ENCODE results near the gene ZDHHC8. TPM values are rescaled to one million over a fixed set of nuclear protein-coding genes. Genes with fewer than 3 reads are reported as not detected.

ZDHHC8 gene
- total and polyA plus RNA-seq, 5 donors, result 34.2 to 64.7 (median 54.9) TPM

DNA sequence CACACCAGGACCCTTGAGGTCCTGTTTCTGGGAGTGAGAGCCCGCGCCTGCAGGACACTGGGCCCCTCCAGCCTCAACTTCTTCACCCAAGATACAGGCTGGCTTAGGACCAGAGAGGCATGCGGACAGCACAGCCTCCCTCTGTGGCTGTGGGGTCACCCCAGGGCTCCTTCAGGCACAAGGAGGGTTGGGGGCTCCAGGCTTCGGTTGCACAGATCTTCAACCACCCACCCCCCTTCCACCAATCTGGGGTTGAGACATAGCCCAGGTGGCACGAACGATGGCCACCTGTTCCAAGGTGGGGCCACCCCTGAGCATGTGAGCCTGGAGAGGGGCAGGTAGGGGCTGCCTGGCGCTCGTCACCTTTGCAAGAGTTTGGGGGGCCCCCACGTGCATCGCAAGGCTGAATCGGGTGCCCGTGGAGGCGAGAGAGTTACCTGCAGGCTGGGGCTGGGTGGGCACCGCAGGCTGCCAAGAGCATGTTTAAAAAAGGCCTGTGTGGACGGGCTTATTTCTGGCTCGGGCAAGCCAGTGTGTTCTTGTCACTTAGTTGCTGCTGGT lies 1.2 kb downstream of the ZDHHC8 start:
- WGBS, result 50% methylated on average over 16 of the region's 16 CpGs
- H3K4me3 ChIP-seq (ENCODE audit: low read length), result peak overlapping the region; percentile 89
- DNase-seq (peak in 1 of 3 donors; percentile 67), ATAC-seq (no peak)
- H3K4me1 ChIP-seq (ENCODE audit: control insufficient read depth, insufficient read depth, low read length), result peaks cover 20% of the 10 kb centered on the region
- intact Hi-C loops (cut with DNase I), result no loop called here
- no peak overlapping the region for H3K27ac ChIP-seq (ENCODE audit: low read length)
- H3K9me3 ChIP-seq (ENCODE audit: control insufficient read depth, low read length), result no peaks in the 10 kb centered on the region
- no peaks in the 10 kb centered on the region for H3K27me3 ChIP-seq (ENCODE audit: control insufficient read depth, insufficient read depth)

DNA sequence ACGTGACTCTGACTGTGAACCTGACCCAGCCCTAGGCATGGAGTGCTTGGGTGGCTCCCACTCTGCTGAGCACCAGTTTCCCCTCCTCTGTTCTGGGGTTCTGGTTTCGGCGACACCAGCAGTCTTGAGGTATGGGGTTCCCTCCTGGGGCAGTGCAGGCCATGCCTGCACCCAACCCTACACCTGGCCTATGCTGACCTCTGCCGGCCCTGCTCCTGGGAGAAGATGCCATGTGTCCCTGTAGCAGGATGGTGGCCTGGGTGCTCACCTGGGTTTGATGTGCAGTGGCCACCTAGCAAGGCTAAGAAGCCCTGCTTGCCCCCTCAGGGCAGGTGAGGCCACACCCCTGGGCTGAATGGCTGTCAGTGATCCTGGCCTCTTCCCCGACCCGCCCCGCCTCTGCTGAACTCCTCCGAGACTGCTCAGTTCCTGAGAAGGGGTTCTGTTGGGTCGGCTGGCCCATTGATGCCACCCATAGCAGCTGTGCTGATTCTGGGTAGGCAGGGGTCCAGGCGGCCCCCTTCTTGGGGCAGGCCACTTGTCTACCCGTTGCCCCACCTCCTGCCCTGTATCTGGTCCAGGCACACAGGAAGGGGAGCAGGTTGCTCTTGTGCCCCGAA lies 2.4 kb downstream of the ZDHHC8 start:
- intact Hi-C loops (cut with DNase I), result no loop called here
- no peak overlapping the region for H3K4me3 ChIP-seq (ENCODE audit: low read length)
- no peak for ATAC-seq
- H3K27me3 ChIP-seq (ENCODE audit: control insufficient read depth, insufficient read depth), result no peaks in the 10 kb centered on the region
- peaks cover 20% of the 10 kb centered on the region for H3K4me1 ChIP-seq (ENCODE audit: control insufficient read depth, insufficient read depth, low read length)
- DNase-seq, result peak in 1 of 3 donors; percentile 63
- no peaks in the 10 kb centered on the region for H3K9me3 ChIP-seq (ENCODE audit: control insufficient read depth, low read length)
- no peak overlapping the region for H3K27ac ChIP-seq (ENCODE audit: low read length)
- WGBS, result 72% methylated on average over 12 of the region's 12 CpGs

DNA sequence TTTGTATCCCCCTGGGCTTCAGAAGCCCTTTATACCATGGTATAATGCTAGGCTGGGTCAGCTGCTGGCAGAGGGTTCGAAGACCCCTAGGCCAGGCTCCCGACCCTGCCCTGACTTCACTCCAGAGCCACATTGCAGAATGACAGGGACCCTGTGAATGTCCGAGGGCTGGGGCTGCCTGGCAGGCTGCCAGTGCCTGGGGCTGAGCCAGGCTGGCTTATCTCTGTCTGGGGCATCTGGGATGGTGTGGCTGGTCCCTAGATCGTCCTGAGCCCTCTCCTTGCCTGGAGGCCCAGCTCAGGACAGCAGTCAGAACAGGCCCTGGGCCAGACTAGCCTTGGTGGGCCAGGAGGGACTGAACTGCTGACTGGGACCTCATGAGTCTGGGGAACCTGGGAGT lies 3.7 kb downstream of the ZDHHC8 start:
- intact Hi-C loops (cut with DNase I), result no loop called here
- DNase-seq, result no peak
- WGBS, result 44% methylated on average over 4 of the region's 4 CpGs
- H3K4me3 ChIP-seq (ENCODE audit: low read length), result no peak overlapping the region
- H3K27ac ChIP-seq (ENCODE audit: low read length), result no peak overlapping the region
- H3K9me3 ChIP-seq (ENCODE audit: control insufficient read depth, low read length), result no peaks in the 10 kb centered on the region
- no peak for ATAC-seq
- H3K4me1 ChIP-seq (ENCODE audit: control insufficient read depth, insufficient read depth, low read length), result peaks cover 19% of the 10 kb centered on the region
- no peaks in the 10 kb centered on the region for H3K27me3 ChIP-seq (ENCODE audit: control insufficient read depth, insufficient read depth)

DNA sequence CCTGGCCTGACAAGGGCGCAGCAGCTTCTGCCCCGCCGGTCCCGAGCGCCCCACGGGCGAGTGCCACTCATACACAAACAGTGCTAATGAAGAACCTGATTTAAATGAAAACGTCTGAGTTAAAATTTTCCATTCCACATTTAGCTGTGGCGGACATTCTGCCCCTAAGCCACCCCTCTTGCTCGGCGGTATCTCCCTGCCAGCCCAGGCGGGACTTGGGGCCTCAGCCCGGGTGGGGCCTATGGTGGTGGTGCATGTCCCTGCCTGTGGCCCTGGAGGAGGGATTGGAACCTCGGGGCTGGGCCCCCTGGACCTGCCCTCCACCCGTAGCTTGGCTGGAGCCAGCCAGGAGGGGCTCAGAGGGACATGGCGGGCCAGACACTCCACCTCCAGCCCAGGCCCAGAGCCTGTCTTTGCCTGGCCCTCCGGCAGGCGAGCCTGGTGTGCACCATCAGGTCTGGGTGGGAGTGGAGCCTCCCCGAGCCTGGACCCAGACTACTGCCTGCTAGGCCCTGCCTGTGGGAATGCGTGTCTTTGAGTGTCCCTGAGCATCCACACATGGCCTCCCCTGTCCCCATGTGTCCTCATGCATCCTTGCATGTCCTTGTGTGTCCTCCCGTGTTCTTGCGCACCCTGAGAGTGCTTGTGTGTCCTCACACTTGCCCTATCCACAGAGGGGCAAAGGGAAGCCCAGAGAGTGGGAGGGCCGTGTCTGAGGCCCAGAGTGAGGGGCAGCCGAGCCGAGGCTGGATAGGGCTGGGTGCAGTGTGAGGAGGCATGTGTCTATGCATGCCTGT lies 4.4 kb downstream of the ZDHHC8 start:
- WGBS, result 69% methylated on average over 25 of the region's 25 CpGs
- ATAC-seq (no peak), DNase-seq (peak in 1 of 3 donors; percentile 68)
- Histone ChIP-seq H3K4me3 (ENCODE audit: low read length) (no peak overlapping the region), H3K4me1 (ENCODE audit: control insufficient read depth, insufficient read depth, low read length) (peaks cover 18% of the 10 kb centered on the region), H3K27ac (ENCODE audit: low read length) (no peak overlapping the region), H3K9me3 (ENCODE audit: control insufficient read depth, low read length) (no peaks in the 10 kb centered on the region), H3K27me3 (ENCODE audit: control insufficient read depth, insufficient read depth) (no peaks in the 10 kb centered on the region)
- intact Hi-C loops (cut with DNase I), result no loop called here

DNA sequence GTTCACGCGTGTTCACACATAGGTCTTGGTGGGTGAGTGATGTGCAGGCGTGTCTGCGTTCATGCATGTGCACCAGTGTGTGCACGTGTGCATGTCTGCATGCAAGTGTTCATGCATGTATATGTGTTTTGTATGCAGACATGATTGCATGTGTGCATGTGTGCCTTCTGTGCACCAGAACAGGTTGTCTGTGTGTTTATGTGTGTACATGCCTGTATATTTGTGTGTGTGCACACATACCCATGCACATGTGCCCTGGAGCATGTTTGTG lies 4.9 kb downstream of the ZDHHC8 start:
- Histone ChIP-seq H3K9me3 (ENCODE audit: control insufficient read depth, low read length) (no peaks in the 10 kb centered on the region), H3K4me3 (ENCODE audit: low read length) (no peak overlapping the region), H3K4me1 (ENCODE audit: control insufficient read depth, insufficient read depth, low read length) (peaks cover 18% of the 10 kb centered on the region), H3K27me3 (ENCODE audit: control insufficient read depth, insufficient read depth) (no peaks in the 10 kb centered on the region), H3K27ac (ENCODE audit: low read length) (no peak overlapping the region)
- intact Hi-C loops (cut with DNase I), result no loop called here
- no peak for DNase-seq
- WGBS, result 92% methylated on average over 5 of the region's 5 CpGs
- ATAC-seq, result no peak

DNA sequence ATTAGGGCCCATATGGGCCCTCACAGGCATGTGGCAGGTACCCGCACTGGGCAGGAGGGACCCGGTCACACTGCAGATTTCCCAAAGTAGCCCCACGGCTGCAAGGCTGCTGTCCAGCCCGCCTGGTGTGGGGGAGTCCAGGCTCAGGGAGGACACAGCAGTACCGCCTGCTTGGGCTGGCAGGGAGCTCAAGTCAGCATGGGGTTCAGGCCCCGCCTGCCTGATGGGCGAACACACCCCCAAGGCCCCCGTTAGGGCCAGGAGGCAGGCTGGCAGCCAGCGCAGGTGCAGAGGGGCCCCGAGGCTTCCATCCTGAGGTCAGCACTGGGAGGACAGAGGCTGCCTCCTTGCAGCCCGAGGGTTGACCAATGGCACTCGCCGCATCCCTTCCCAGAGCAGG lies 5.5 kb downstream of the ZDHHC8 start:
- DNase-seq (no peak), ATAC-seq (no peak)
- Histone ChIP-seq H3K27me3 (ENCODE audit: control insufficient read depth, insufficient read depth) (no peaks in the 10 kb centered on the region), H3K4me3 (ENCODE audit: low read length) (no peak overlapping the region), H3K9me3 (ENCODE audit: control insufficient read depth, low read length) (no peaks in the 10 kb centered on the region), H3K4me1 (ENCODE audit: control insufficient read depth, insufficient read depth, low read length) (peaks cover 18% of the 10 kb centered on the region), H3K27ac (ENCODE audit: low read length) (no peak overlapping the region)
- intact Hi-C loops (cut with DNase I), result no loop called here
- WGBS, result 67% methylated on average over 13 of the region's 13 CpGs

DNA sequence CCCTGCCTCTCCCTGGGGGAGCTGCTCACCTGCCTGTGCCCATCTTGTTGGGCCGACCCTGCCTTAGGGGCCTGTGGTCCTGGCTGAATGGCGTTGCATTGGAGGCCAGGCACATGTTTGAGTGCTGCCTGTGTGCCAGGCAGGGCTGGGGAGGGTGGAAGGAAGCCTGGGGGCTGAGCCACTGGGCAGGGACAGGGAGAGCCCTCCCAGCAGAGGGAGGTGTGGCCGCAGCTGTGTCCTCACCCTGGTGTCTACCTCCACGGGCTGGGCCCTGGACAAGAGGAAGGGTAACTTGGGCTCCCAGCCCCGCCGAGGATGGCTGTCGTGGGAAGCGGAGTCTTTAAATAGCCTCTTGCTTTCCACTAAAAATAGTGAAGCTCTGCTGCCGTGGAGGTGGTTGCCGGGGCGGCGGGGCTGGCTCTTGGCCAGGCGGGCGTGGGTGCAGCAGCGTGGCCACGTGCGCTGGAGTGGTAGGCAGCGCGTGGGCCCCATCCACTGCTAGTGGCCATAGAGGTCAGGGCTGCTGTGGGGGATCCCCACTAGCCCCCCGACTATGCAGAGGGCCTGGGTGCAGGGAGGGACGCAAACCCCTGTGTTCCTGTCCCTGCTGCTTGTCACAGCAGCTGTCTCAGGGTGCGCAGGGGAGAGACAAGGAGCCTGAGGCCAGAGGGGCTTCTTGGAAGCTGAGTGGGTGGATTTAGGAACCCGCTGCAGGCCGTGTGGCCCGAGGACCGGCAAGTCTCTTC lies 6.2 kb downstream of the ZDHHC8 start:
- Histone ChIP-seq H3K9me3 (ENCODE audit: control insufficient read depth, low read length) (no peaks in the 10 kb centered on the region), H3K27ac (ENCODE audit: low read length) (peak overlapping the region; percentile 44), H3K4me3 (ENCODE audit: low read length) (no peak overlapping the region), H3K27me3 (ENCODE audit: control insufficient read depth, insufficient read depth) (no peaks in the 10 kb centered on the region), H3K4me1 (ENCODE audit: control insufficient read depth, insufficient read depth, low read length) (peaks cover 18% of the 10 kb centered on the region)
- peak; percentile 48 to 85 (median 81) for DNase-seq
- WGBS, result 24% methylated on average over 26 of the region's 26 CpGs
- intact Hi-C loops (cut with DNase I), result no loop called here
- ATAC-seq, result peak; percentile 50 to 67

DNA sequence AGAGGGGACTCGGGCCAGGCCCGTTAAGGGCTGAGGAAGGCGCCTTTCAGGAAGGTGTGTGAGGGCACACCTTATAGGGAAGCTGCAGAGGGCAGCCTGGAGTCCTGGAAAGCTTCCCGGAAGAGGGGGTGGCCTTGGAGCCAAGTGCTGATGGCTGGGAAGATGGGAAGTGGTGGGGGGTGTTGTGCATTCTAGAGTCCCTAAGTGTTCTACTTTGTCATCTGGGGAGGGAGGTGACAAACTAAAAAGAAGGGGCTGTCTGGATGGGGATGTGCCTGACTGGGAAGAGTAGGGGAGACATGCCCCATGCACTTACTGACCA lies 6.8 kb downstream of the ZDHHC8 start:
- WGBS, result 38% methylated on average over 4 of the region's 4 CpGs
- Histone ChIP-seq H3K27ac (ENCODE audit: low read length) (peak overlapping the region; percentile 44), H3K9me3 (ENCODE audit: control insufficient read depth, low read length) (no peaks in the 10 kb centered on the region), H3K27me3 (ENCODE audit: control insufficient read depth, insufficient read depth) (no peaks in the 10 kb centered on the region), H3K4me1 (ENCODE audit: control insufficient read depth, insufficient read depth, low read length) (peaks cover 18% of the 10 kb centered on the region), H3K4me3 (ENCODE audit: low read length) (no peak overlapping the region)
- ATAC-seq, result peak; percentile 3 to 15
- no peak for DNase-seq
- intact Hi-C loops (cut with DNase I), result no loop called here

DNA sequence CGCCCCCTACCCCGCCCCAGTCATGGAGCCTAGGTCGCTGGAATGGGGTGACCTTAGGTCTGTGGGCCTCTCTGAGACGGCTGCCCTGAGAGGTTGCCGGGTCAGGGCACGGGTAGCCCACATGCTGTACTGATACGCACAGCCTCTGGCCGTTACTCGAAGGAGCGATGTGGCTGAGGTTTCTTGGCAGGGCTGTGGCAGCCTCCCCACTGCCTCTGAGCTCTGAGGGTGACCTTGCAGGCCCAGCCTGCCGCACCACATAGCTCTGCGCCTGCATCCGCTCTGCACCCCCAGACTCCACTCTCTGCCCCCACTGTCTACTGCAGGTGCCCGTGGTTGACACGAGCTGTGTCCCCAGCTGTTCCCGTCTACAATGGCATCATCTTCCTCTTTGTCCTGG lies 7.3 kb downstream of the ZDHHC8 start:
- Histone ChIP-seq H3K4me3 (ENCODE audit: low read length) (no peak overlapping the region), H3K27me3 (ENCODE audit: control insufficient read depth, insufficient read depth) (no peaks in the 10 kb centered on the region), H3K4me1 (ENCODE audit: control insufficient read depth, insufficient read depth, low read length) (peaks cover 16% of the 10 kb centered on the region), H3K9me3 (ENCODE audit: control insufficient read depth, low read length) (no peaks in the 10 kb centered on the region), H3K27ac (ENCODE audit: low read length) (no peak overlapping the region)
- peak in 2 of 3 donors; percentile 44 to 62 for DNase-seq
- ATAC-seq, result peak in 1 of 2 donors; percentile 1
- WGBS, result 80% methylated on average over 16 of the region's 16 CpGs
- intact Hi-C loops (cut with DNase I), result no loop called here

DNA sequence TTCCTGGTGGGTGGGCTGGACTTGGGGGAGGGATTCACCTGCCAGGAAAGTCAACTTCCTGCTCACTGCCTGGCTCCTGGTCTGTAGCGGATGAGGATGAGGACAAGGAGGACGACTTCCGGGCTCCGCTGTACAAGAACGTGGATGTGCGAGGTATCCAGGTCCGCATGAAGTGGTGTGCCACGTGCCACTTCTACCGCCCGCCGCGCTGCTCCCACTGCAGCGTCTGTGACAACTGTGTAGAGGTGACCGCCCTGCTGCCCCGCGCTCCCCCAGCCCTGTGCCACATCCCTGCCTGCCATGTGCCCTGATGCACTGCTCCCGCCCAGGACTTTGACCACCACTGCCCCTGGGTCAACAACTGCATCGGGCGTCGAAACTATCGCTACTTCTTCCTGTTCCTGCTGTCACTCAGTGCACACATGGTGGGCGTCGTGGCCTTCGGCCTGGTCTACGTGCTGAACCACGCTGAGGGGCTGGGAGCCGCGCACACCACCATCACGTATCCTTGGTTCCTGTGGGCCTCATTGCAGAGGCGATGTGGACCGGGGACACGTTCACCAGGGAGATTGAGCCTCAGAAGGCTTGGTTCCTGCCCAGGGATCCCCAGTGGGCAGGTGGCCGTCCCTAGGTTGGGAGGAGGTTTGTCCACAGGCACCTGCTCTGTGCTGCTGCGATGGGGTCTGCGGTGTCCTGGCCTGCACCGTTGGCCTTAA lies 7.9 kb downstream of the ZDHHC8 start:
- DNase-seq (peak in 2 of 3 donors; percentile 53 to 55), ATAC-seq (no peak)
- H3K4me3 ChIP-seq (ENCODE audit: low read length), result no peak overlapping the region
- WGBS, result 93% methylated on average over 36 of the region's 36 CpGs
- intact Hi-C loops (cut with DNase I), result no loop called here
- peaks cover 14% of the 10 kb centered on the region for H3K4me1 ChIP-seq (ENCODE audit: control insufficient read depth, insufficient read depth, low read length)
- H3K9me3 ChIP-seq (ENCODE audit: control insufficient read depth, low read length), result no peaks in the 10 kb centered on the region
- no peaks in the 10 kb centered on the region for H3K27me3 ChIP-seq (ENCODE audit: control insufficient read depth, insufficient read depth)
- H3K27ac ChIP-seq (ENCODE audit: low read length), result no peak overlapping the region

DNA sequence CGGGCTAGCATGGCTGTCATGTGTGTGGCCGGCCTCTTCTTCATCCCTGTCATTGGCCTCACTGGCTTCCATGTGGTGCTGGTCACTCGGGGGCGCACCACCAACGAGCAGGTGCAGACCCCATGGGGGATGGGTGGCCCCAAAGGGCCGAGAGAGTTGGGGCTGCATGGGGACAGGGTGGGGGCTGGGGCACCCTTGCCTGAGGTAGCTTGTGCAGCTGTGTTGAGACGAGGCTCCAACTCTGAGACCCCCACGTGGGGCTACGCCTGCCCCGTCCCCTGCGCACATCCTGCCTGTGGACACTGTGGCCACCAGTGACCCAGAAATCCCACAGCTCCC lies 8.5 kb downstream of the ZDHHC8 start:
- no peak overlapping the region for H3K27ac ChIP-seq (ENCODE audit: low read length)
- WGBS, result 94% methylated on average over 11 of the region's 11 CpGs
- no peak for ATAC-seq
- DNase-seq, result peak in 2 of 3 donors; percentile 6 to 54
- H3K4me1 ChIP-seq (ENCODE audit: control insufficient read depth, insufficient read depth, low read length), result peaks cover 14% of the 10 kb centered on the region
- H3K9me3 ChIP-seq (ENCODE audit: control insufficient read depth, low read length), result no peaks in the 10 kb centered on the region
- no peak overlapping the region for H3K4me3 ChIP-seq (ENCODE audit: low read length)
- H3K27me3 ChIP-seq (ENCODE audit: control insufficient read depth, insufficient read depth), result no peaks in the 10 kb centered on the region
- intact Hi-C loops (cut with DNase I), result no loop called here

Measured in right cardiac atrium (tissue), 5 donors.